IPS-18c (cell line): ENCODE data around the gene CCNDBP1.
"Not testable (repeated sequence)": the region's sequence is repeated elsewhere in the genome, so short reads cannot be mapped to it uniquely, and the experiment has no call there.

Experiments
- H3K4me3 ChIP-seq: 2 replicates; pipeline ENCODE4 v1.7.0; 2013; ENCODE audit warnings: low read depth, mild to moderate bottlenecking, low read length, moderate library complexity; ENCODE audit not compliant: insufficient read depth
- H3K9me3 ChIP-seq: one replicate; pipeline ENCODE4 v1.6.1; 2013; ENCODE audit warnings: mild to moderate bottlenecking, low read length, moderate library complexity; ENCODE audit not compliant: control insufficient read depth, insufficient read depth

The CCNDBP1 gene

GRCh38 chr15:43210172-43210745, 25.1 kb downstream of the CCNDBP1 start:
- H3K9me3 ChIP-seq = peaks cover 2% of the 10 kb centered on the region
- H3K4me3 ChIP-seq = no peak overlapping the region

- Histone ChIP-seq H3K4me3 (no peak overlapping the region), H3K9me3 (peaks cover 2% of the 10 kb centered on the region)
Observed at GRCh38 chr15:43210807-43211206, 25.6 kb downstream of the CCNDBP1 start.

DNA sequence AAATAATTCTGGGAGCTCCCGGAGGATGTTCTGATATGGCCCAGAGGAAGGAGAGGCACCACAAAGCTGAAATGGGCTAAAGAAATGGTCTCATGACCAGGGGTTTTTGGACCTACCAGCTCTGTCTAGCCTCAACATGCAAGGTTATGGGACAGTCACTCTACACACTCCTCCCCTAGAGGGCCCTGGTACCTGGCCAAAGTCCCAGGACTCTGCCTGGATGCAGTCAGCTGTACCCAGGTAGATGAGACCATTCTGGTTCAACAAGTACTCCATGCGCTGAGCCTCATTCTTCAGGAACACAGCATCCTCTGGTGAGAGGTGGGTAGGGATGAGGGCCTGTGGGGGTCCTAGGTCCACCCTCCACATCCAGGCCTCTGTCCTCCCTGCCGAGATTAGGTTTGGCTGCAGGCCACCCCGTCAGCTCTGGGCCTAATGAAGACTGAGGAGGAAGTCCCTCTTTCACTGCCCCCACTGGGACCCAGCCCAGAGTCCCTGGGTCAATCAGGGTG, 26.1 kb downstream of the CCNDBP1 start:
- Histone ChIP-seq H3K9me3 (peaks cover 2% of the 10 kb centered on the region), H3K4me3 (no peak overlapping the region)

GRCh38 chr15:43212299-43212698, 27.1 kb downstream of the CCNDBP1 start:
- peaks cover 2% of the 10 kb centered on the region for H3K9me3 ChIP-seq
- no peak overlapping the region for H3K4me3 ChIP-seq

GRCh38 chr15:43212951-43213350, 27.7 kb downstream of the CCNDBP1 start:
- peaks cover 2% of the 10 kb centered on the region for H3K9me3 ChIP-seq
- no peak overlapping the region for H3K4me3 ChIP-seq

- Histone ChIP-seq H3K9me3 (peaks cover 2% of the 10 kb centered on the region), H3K4me3 (no peak overlapping the region)
Observed at GRCh38 chr15:43213466-43213865, 28.3 kb downstream of the CCNDBP1 start.

GRCh38 chr15:43214169-43214568, 29.0 kb downstream of the CCNDBP1 start:
- peaks cover 2% of the 10 kb centered on the region for H3K9me3 ChIP-seq
- no peak overlapping the region for H3K4me3 ChIP-seq

- peaks cover 2% of the 10 kb centered on the region for H3K9me3 ChIP-seq
Observed at GRCh38 chr15:43214592-43215295, 29.5 kb downstream of the CCNDBP1 start.

DNA sequence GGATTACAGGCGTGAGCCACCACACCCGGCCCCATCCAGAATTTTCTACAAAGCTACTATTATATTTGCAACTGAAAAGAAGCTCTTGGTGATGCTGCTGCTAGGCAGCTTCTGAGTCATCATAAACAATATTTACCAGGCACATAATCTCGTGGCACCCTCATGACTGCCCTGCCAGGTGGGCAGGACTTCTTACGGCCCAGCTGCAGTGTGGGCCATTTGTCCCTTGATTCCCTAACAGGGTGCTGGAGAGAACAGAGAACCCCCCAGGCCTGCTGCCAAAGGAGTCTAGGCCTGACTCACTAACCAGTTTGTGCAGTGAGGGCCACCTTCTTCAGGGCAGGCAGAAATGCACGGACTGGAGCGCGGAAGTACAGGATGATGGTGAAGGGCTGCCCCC, 30.8 kb downstream of the CCNDBP1 start:
- Histone ChIP-seq H3K4me3 (no peak overlapping the region), H3K9me3 (peaks cover 2% of the 10 kb centered on the region)

More at GRCh38 chr15:43214592-43215295, 29.5 kb downstream of the CCNDBP1 start:
- H3K4me3 ChIP-seq = no peak overlapping the region

GRCh38 chr15:43218908-43219706, 33.9 kb downstream of the CCNDBP1 start:
- Histone ChIP-seq H3K9me3 (no peaks in the 10 kb centered on the region), H3K4me3 (no peak overlapping the region)

DNA sequence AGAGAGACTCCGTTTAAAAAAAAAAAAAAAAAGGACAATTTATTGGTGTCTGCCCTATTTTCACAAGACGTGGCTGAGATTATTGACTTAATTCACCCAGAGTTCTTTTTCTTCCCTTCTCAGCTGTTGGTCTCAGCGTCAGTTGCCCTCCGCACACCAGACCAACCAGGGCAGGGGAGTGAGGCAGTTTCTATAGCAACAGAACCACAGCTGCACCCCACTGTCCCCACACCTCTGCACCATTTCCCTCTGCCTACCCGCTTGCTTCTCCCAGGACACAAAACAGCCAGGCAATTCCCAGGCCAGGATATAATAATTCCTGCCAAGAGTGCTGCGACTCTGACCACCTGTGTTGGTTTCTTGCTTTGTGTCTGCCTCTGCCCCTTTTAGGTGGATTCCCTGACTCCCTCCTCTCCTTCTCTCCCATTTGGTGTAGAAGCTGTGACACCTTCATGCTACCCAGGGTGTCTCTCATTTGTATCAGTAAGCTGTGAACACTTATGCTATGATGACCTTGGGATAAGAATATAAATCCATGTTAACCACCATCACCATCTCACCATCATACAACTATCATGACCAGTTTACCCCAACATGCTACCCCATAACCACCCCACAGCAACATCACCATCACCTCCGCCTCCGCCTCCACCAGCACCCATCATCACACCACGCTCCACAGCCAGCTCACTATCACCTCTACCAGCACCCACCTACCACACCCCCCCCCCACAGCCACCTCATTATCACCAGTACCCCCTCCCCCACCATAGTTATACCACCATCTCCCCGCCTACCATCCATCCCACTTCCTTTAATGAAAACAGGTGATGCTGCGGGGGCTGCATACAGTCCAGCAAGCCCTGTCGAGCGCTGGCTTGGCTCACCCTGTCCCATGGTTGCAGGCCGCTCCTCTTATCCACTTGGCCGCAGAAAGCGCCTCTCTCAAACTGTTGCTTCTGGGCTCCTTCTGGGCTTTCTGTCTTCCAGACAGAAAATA, 35.0 kb downstream of the CCNDBP1 start:
- Histone ChIP-seq H3K4me3 (no peak overlapping the region), H3K9me3 (no peaks in the 10 kb centered on the region)

DNA sequence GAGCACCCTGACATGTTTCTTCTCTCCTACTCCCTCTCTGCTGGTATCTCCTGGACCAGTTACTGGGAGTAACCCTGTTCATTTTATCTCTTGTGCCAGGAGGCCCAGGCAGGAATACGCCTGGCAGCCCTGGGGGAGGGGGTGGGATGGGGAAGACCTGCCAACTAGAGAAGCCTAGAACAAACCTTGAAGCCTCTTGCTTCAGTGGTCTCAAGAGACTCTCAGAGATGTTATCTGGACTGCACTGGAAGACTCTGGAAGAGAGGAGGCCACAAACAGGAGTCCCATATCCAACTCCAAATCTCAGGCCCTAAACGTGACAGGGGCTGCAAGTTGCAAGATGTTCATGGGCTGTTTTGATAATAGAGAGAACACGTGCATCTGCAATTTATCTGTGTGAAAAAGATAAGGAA, 35.8 kb downstream of the CCNDBP1 start, which contains the start of gene EPB42:
Gene EPB42, minus strand, starts transcription at position 28 of the 413 bp plus-strand sequence. CDS start 193 bp downstream, outside the sequence.
- H3K4me3 ChIP-seq = no peak within 1 kb of the TSS
- H3K9me3 ChIP-seq = no peaks in the 10 kb centered on the region

DNA sequence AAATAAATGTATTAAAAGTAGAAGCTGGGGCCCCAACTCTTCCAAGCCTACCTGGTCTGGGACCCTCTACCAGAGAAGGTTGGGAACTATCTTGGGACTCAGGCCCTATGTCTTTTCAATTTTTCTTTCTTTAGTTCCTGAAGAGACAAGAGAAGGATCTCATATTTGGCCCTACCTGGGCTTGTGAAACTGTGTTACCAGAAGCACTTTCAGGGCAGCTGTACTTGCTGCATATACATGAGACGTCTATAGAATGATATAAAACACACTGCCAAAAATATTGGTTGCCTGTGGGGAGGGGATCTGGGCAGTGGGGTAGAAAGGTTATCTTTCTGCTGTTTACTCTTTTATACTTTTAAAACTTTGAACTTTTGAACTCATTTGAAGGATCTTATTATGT, 36.2 kb downstream of the CCNDBP1 start:
- H3K9me3 ChIP-seq = no peaks in the 10 kb centered on the region
- no peak overlapping the region for H3K4me3 ChIP-seq

DNA sequence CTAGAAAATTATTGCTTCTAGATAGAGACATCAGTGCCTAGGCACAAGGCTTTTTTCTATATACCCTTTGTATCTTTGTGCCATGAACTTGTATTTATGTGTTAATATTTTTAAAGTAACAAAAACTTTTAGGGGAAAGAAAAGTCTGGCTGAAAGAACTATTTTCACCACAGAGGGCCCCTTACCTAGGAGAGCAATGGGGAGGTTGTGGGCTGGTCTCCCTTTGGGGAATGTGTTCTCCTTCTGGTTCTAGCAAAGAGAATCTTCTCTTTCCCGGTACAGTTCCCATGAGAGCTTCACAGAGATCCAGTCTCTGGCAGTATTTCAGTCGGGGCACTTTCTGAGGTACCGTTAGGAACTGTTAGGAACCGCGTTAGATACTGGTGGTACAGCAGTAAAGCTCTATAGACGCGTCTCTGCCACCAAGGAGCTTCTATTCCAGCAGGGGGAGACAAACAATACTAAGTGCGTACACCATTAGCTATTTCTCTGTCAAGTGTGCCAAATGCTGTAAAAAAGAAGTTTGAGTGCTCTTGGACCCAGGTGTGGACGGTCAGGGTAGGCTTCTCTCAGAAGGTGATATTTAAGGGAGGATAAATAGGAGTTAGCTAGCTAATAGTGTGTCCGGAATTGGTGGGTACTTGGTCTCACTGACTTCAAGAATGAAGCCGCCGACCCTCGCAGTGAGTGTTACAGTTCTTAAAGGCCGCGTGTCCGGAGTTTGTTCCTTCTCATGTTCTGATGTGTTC, 40.2 kb downstream of the CCNDBP1 start:
- no peak overlapping the region for H3K4me3 ChIP-seq
- H3K9me3 ChIP-seq = peaks cover 2% of the 10 kb centered on the region

DNA sequence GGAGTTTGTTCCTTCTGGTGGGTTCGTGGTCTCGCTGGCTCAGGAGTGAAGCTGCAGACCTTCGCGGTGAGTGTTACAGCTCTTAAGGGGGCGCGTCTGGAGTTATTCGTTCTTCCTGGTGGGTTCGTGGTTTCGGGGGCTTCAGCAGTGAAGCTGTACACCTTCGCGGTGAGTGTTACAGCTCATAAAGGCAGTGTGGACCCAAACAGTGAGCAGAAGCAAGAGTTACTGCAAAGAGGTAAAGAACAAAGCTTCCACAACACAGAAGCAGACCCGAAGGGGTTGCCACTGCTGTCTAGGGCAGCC, 40.7 kb downstream of the CCNDBP1 start:
- H3K4me3 ChIP-seq, H3K9me3 ChIP-seq: not testable (repeated sequence)
